Activated naive CD8-positive, alpha-beta T cell treated with anti-CD3 and anti-CD28 coated beads, Interleukin-2, amount 10 ng/mL, durations not matched to agents 7 days and 5 days (primary cell): ENCODE data around the gene RBMS3. TPM values are rescaled to one million over a fixed set of nuclear protein-coding genes. Genes with fewer than 3 reads are reported as not detected.
"Not testable (repeated sequence)": the region's sequence is repeated elsewhere in the genome, so short reads cannot be mapped to it uniquely, and the experiment has no call there.

ENCODE experiments used
- ATAC-seq: fragments of 150-1000 bp; cut with Tn5 transposase; one replicate; pipeline ENCODE4 v1.10.0; 2021; ENCODE audit warnings: low read depth, moderate library complexity
- POLR2A ChIA-PET: fragments of 350-600 bp; sonication (Branson Sonifier 250); formaldehyde crosslinking; loops from one replicate; lab custom pipeline; 2021; ENCODE audit warnings: antibody characterized with exemption; lab: Charles Lee
- DNase-seq: peaks from one replicate; pipeline ENCODE4 v3.0.0; 2021
- H3K27ac Mint-ChIP-seq: one replicate; pipeline ENCODE4 v1.8.0; 2022; ENCODE audit warnings: mild to moderate bottlenecking, mixed read lengths
- H3K27me3 Mint-ChIP-seq: one replicate; pipeline ENCODE4 v1.8.0; 2022; ENCODE audit warnings: mild to moderate bottlenecking, moderate library complexity, mixed read lengths
- H3K36me3 Mint-ChIP-seq: one replicate; pipeline ENCODE4 v1.8.0; 2021; ENCODE audit warnings: mild to moderate bottlenecking, mixed read lengths
- H3K4me1 Mint-ChIP-seq: one replicate; pipeline ENCODE4 v1.8.0; 2021; ENCODE audit warnings: mixed read lengths
- H3K4me3 Mint-ChIP-seq: one replicate; pipeline ENCODE4 v1.8.0; 2022; ENCODE audit warnings: mild to moderate bottlenecking, moderate library complexity, mixed read lengths
- H3K9me3 Mint-ChIP-seq: one replicate; pipeline ENCODE4 v1.8.0; 2021; ENCODE audit warnings: mixed read lengths
- total RNA-seq, 2 experiments: library from RNA; stranded (reverse); gene quantifications; one replicate each; pipeline ENCODE4 v1.2.3, GENCODE V29; 2021

RBMS3 gene
- total RNA-seq, 2 experiments from 2014 or later, result 0.58 to 0.74 TPM

DNA sequence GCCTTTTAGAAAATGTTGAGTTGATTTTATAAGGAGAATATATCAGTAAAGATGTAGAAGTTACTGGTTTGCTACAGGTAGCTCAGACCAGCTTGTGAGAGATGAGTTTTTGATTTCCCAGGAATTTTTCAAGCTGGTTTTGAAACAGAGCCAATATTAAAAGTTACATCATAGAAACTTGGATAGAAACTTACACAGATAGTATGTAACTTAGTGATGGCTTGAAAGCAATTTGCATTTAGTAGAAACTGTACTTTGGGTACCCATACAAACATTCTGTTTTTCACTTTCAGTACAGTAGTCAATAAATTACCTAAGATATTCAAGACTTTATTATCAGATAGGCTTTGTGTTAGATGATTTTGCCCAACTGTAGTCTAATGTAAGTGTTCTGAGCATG is 93.4 kb downstream of the RBMS3 start:
- ATAC-seq (no peak), DNase-seq (no peak)
- POLR2A ChIA-PET, result no interaction called here
- Mint-ChIP-seq H3K4me3 (no peak overlapping the region), H3K36me3 (no peaks in the 10 kb centered on the region), H3K27ac (no peak overlapping the region), H3K27me3 (peaks cover 1% of the 10 kb centered on the region), H3K9me3 (no peaks in the 10 kb centered on the region), H3K4me1 (peaks cover 7% of the 10 kb centered on the region)

DNA sequence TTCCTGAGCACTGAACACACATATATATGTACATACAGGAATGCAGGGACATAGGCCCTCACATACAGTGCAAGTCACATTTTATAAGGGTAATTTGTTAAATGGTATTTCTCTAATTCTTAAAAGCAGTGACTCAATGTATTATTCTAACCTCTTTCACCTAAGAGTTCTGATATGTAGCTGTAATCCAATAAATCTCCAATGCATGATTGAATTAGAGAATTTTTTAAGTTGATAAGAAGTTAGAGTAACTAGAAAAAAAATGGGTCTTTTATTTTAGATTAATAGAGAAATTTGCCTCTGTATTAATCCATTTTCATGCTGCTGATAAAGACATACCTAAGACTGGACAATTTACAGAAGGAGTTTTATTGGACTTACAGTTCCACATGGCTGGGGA is 98.2 kb downstream of the RBMS3 start:
- Mint-ChIP-seq H3K4me3 (no peak overlapping the region), H3K27ac (no peak overlapping the region), H3K4me1 (no peaks in the 10 kb centered on the region), H3K9me3 (no peaks in the 10 kb centered on the region), H3K36me3 (no peaks in the 10 kb centered on the region), H3K27me3 (no peaks in the 10 kb centered on the region)
- POLR2A ChIA-PET, result no interaction called here
- DNase-seq (no peak), ATAC-seq (no peak)

GRCh38 chr3:29381595-29381994 is 100.7 kb downstream of the RBMS3 start:
- POLR2A ChIA-PET, result no interaction called here
- H3K9me3 Mint-ChIP-seq, result no peaks in the 10 kb centered on the region
- no peaks in the 10 kb centered on the region for H3K27me3 Mint-ChIP-seq
- H3K27ac Mint-ChIP-seq, result no peak overlapping the region
- no peak overlapping the region for H3K4me3 Mint-ChIP-seq
- ATAC-seq (no peak), DNase-seq (no peak)
- H3K36me3 Mint-ChIP-seq, result no peaks in the 10 kb centered on the region
- peaks cover under 1% of the 10 kb centered on the region for H3K4me1 Mint-ChIP-seq

DNA sequence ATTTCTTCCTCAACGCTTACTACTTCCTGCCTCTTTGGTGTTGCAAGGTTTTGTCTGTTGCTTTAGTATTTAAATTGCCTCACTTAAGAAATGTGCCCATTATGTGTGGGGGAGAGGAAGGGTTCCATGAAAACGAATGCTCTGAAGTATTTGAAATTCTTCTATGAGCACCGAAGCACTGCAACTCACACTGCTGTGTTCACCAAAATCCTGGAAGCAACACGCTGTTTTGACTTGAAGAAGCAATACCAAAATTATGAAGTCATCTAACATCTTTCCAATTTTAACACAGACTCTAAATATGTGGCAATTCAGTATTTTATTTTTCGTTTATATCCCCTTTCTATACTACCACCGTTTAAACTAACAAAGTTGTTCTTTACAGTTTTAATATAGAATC is 101.5 kb downstream of the RBMS3 start:
- DNase-seq, result no peak
- Mint-ChIP-seq H3K27ac (no peak overlapping the region), H3K27me3 (no peaks in the 10 kb centered on the region), H3K9me3 (no peaks in the 10 kb centered on the region), H3K4me1 (peaks cover 3% of the 10 kb centered on the region), H3K4me3 (no peak overlapping the region), H3K36me3 (no peaks in the 10 kb centered on the region)
- no peak for ATAC-seq
- POLR2A ChIA-PET, result no interaction called here

DNA sequence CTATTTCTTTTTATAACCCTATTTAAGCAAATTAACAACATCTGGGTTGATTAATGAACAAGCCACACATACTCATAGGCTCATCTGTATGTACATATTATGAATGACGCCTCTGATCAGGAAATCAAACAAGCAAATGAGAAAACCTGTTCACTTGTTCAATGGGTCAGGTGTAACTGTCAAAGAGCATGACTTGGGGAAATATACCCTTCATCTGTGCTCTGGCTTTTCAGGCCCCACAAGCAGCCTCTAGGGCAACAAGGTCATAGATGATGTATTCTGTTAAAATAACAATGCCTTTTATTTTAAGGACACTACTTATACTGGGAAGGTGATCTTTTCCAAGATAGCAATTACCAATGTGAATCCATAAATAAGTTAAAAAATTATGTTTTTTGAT is 102.0 kb downstream of the RBMS3 start:
- DNase-seq (no peak), ATAC-seq (no peak)
- H3K9me3 Mint-ChIP-seq, result no peaks in the 10 kb centered on the region
- no peaks in the 10 kb centered on the region for H3K27me3 Mint-ChIP-seq
- H3K4me1 Mint-ChIP-seq, result peaks cover 3% of the 10 kb centered on the region
- POLR2A ChIA-PET, result no interaction called here
- H3K4me3 Mint-ChIP-seq, result no peak overlapping the region
- H3K36me3 Mint-ChIP-seq, result no peaks in the 10 kb centered on the region
- H3K27ac Mint-ChIP-seq, result no peak overlapping the region

DNA sequence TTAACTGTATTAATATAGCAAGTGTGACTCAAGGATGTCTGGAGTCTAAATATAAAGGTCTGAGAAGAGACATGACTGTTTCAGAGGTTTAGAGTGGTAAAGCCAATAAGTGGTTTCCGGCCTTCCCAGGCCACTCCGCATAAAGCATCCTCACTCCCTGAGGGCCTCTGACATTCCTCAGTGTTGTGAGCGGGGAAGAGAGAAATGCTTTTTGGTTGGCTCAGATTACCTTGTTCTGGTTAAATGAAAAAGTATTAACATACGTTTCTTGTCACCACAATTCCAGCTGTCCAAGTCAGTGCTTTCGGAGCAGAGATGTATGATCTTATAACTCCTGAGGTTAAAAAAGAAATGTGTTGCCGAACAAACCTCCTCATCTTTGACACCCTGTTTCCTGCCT is 103.8 kb downstream of the RBMS3 start:
- DNase-seq, result no peak
- Mint-ChIP-seq H3K27ac (no peak overlapping the region), H3K27me3 (no peaks in the 10 kb centered on the region), H3K4me3 (no peak overlapping the region), H3K4me1 (peaks cover 3% of the 10 kb centered on the region), H3K36me3 (no peaks in the 10 kb centered on the region), H3K9me3 (peaks cover 1% of the 10 kb centered on the region)
- POLR2A ChIA-PET, result no interaction called here
- ATAC-seq, result no peak

- POLR2A ChIA-PET, result no interaction called here
These were observed 104.4 kb downstream of the RBMS3 start for GRCh38 chr3:29385046-29385830.

DNA sequence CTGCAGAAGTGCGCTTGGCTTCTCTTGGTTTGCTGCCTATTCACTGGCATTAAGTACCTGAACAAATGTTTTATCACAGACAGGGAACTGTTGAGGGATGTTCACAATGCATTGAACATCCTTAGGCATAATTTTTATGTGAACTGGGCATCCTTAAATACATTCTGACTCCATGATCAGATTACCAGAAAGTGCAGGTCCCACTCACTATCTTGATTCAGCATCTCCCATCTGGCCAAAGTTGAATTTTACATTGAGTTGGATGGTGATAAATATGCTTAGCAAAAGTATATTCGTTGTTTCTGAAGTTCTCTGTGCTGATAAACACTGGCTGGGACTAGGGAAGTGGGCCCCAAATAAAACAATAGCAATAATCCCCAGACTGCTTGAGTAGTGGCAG is 108.5 kb downstream of the RBMS3 start:
- Mint-ChIP-seq H3K36me3 (no peaks in the 10 kb centered on the region), H3K27me3 (no peaks in the 10 kb centered on the region), H3K9me3 (peaks cover 1% of the 10 kb centered on the region), H3K4me1 (peaks cover 3% of the 10 kb centered on the region), H3K4me3 (no peak overlapping the region), H3K27ac (no peak overlapping the region)
- POLR2A ChIA-PET, result no interaction called here
- DNase-seq, result no peak
- no peak for ATAC-seq

More at GRCh38 chr3:29385046-29385830, 104.4 kb downstream of the RBMS3 start:
- Mint-ChIP-seq H3K36me3 (no peaks in the 10 kb centered on the region), H3K4me3 (no peak overlapping the region), H3K9me3 (peaks cover 1% of the 10 kb centered on the region), H3K4me1 (peaks cover 3% of the 10 kb centered on the region), H3K27me3 (no peaks in the 10 kb centered on the region), H3K27ac (no peak overlapping the region)
- no peak for ATAC-seq
- no peak for DNase-seq

DNA sequence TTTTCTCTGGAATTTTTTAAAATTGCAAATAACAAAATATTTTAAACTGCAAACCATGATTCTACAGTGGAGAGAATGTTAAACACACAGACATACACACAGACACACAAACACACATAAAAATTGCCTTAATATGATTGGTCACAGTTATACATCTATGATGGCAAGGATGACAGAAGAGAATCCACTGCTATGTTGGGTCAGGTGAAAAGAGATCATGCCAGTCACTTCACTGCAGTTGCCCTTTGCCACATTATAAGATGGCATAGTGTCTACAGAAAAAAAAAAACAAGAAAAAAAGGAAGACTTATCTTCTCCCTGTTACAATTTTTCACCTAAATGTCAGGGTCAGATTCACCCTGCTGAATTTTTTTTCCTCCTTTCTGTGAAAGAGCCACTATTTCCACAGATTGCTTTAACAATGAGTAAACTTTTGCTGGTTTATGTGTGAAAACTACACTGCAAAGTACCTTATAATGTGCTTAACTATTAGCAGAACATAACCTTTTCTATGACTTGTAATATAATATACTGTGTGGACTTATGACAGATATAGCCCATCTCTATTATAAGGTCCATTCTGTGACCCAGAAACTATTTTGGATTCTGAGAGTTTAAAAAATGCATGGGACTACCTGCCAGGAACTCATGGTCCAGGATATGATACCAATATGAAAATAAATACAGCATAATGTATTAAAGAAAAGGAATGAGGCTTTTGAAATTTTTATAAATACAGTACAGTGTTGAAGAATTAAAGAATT is 111.9 kb downstream of the RBMS3 start:
- no peaks in the 10 kb centered on the region for H3K36me3 Mint-ChIP-seq
- DNase-seq (no peak), ATAC-seq (no peak)
- H3K9me3 Mint-ChIP-seq, result peaks cover 1% of the 10 kb centered on the region
- no peaks in the 10 kb centered on the region for H3K27me3 Mint-ChIP-seq
- no peak overlapping the region for H3K27ac Mint-ChIP-seq
- no peaks in the 10 kb centered on the region for H3K4me1 Mint-ChIP-seq
- H3K4me3 Mint-ChIP-seq, result no peak overlapping the region
- POLR2A ChIA-PET, result no interaction called here

DNA sequence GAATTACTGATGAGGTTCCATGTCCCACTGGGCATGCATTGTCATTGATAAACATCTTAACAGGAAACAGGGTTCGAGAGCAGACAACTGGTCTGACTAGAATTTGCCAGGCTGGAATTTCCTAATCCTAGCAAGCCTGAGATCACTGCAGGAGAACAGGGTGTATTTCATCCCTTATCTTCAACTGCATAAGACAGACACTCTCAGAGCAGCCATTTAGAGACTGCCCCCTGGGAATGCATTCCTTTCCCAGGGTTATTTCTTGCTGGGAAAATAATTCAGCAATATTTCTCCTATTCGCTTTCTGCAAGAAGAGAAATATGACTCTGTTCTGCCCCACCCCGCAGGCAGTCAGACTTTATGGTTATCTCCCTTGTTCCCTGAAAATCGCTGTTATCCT is 113.1 kb downstream of the RBMS3 start:
- DNase-seq, H3K4me1 Mint-ChIP-seq, POLR2A ChIA-PET: not testable (repeated sequence)

GRCh38 chr3:29397406-29397805 is 116.5 kb downstream of the RBMS3 start:
- DNase-seq, result no peak
- H3K4me1 Mint-ChIP-seq, result no peaks in the 10 kb centered on the region
- no peak for ATAC-seq
- H3K27me3 Mint-ChIP-seq, result no peaks in the 10 kb centered on the region
- POLR2A ChIA-PET, result no interaction called here
- no peaks in the 10 kb centered on the region for H3K36me3 Mint-ChIP-seq
- no peak overlapping the region for H3K27ac Mint-ChIP-seq
- no peak overlapping the region for H3K4me3 Mint-ChIP-seq
- H3K9me3 Mint-ChIP-seq, result no peaks in the 10 kb centered on the region

More for the DNA sequence above, 113.1 kb downstream of the RBMS3 start:
- not testable (repeated sequence) for ATAC-seq, H3K36me3 Mint-ChIP-seq, H3K9me3 Mint-ChIP-seq, H3K27ac Mint-ChIP-seq, H3K4me3 Mint-ChIP-seq, H3K27me3 Mint-ChIP-seq

GRCh38 chr3:29398787-29399186 is 117.9 kb downstream of the RBMS3 start:
- H3K36me3 Mint-ChIP-seq, result no peaks in the 10 kb centered on the region
- no peaks in the 10 kb centered on the region for H3K4me1 Mint-ChIP-seq
- no peaks in the 10 kb centered on the region for H3K27me3 Mint-ChIP-seq
- H3K9me3 Mint-ChIP-seq, result no peaks in the 10 kb centered on the region
- no peak for DNase-seq
- H3K27ac Mint-ChIP-seq, result no peak overlapping the region
- no peak overlapping the region for H3K4me3 Mint-ChIP-seq
- POLR2A ChIA-PET, result no interaction called here
- no peak for ATAC-seq

DNA sequence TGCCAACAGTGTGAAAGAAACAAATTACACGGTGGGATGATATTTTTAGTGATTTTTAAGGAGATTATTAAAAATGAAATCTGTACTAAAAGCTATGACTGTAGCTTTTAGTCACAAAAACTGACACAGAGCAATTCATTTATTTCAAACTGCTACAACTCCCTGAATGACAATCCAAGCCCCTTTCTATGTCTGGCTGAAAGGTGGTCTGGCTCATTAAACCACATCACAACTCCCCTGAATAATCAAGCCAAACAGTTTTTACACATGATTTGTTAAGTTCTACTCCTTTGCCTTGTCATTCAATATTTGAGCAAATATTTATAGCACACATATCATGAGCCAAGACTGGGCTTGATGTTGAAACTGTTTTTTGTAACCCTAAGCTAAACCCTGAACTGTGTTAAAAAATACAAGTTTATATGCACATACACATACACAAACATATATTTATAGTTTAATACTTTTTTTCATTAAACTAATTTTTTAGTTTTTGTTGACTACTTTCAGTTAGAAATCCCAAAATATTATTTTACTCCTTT is 125.5 kb downstream of the RBMS3 start:
- Mint-ChIP-seq H3K9me3 (no peaks in the 10 kb centered on the region), H3K36me3 (no peaks in the 10 kb centered on the region), H3K4me3 (no peak overlapping the region), H3K27me3 (no peaks in the 10 kb centered on the region), H3K27ac (no peak overlapping the region), H3K4me1 (no peaks in the 10 kb centered on the region)
- ATAC-seq (no peak), DNase-seq (no peak)
- POLR2A ChIA-PET, result no interaction called here

GRCh38 chr3:29408676-29409075 is 127.8 kb downstream of the RBMS3 start:
- H3K4me3 Mint-ChIP-seq, result no peak overlapping the region
- H3K27ac Mint-ChIP-seq, result no peak overlapping the region
- no peaks in the 10 kb centered on the region for H3K9me3 Mint-ChIP-seq
- no peak for ATAC-seq
- no peaks in the 10 kb centered on the region for H3K36me3 Mint-ChIP-seq
- H3K27me3 Mint-ChIP-seq, result no peaks in the 10 kb centered on the region
- H3K4me1 Mint-ChIP-seq, result no peaks in the 10 kb centered on the region
- POLR2A ChIA-PET, result no interaction called here
- no peak for DNase-seq
